H9 (cell line): ENCODE data around the gene FAM237A. TPM values are rescaled to one million over a fixed set of nuclear protein-coding genes. Genes with fewer than 3 reads are reported as not detected.

Source experiments
- DNase-seq: peaks from one replicate; pipeline ENCODE4 v3.0.0-alpha.2; 2017
- H2AFZ ChIP-seq: one replicate; pipeline ENCODE4 v1.6.1; 2013; ENCODE audit warnings: mild to moderate bottlenecking, low read length, control low read depth, moderate library complexity
- H2AK5ac ChIP-seq: 2 replicates; pipeline ENCODE4 v1.6.1; 2013; ENCODE audit warnings: low read length, control low read depth, mixed read lengths; ENCODE audit not compliant: insufficient read length
- H2BK120ac ChIP-seq: one replicate; pipeline ENCODE4 v1.6.1; 2013; ENCODE audit warnings: low read depth, mild to moderate bottlenecking, low read length, control low read depth, inconsistent platforms; ENCODE audit not compliant: poor library complexity, severe bottlenecking
- H2BK12ac ChIP-seq: 2 replicates; pipeline ENCODE4 v1.6.1; 2013; ENCODE audit warnings: low read length, control low read depth, mixed read lengths, low read depth; ENCODE audit not compliant: insufficient read length
- H2BK15ac ChIP-seq: 2 replicates; pipeline ENCODE4 v1.6.1; 2013; ENCODE audit warnings: low read depth, low read length, control low read depth
- H2BK20ac ChIP-seq: one replicate; pipeline ENCODE4 v1.6.1; 2013; ENCODE audit warnings: low read depth, mild to moderate bottlenecking, low read length, control low read depth, inconsistent platforms; ENCODE audit not compliant: poor library complexity, severe bottlenecking
- H2BK5ac ChIP-seq: 2 replicates; pipeline ENCODE4 v1.6.1; 2013; ENCODE audit warnings: low read length, control low read depth, mixed read lengths; ENCODE audit not compliant: insufficient read length
- H3K14ac ChIP-seq: 2 replicates; pipeline ENCODE4 v1.6.1; 2013; ENCODE audit warnings: low read length, control low read depth; ENCODE audit not compliant: insufficient read depth
- H3K18ac ChIP-seq: 2 replicates; pipeline ENCODE4 v1.6.1; 2013; ENCODE audit warnings: low read depth, mild to moderate bottlenecking, mixed read lengths, low read length, control low read depth; ENCODE audit not compliant: insufficient read length
- H3K23ac ChIP-seq: 2 replicates; pipeline ENCODE4 v1.6.1; 2013; ENCODE audit warnings: low read length, control low read depth, mixed read lengths, low read depth; ENCODE audit not compliant: insufficient read length
- H3K23me2 ChIP-seq: 2 replicates; pipeline ENCODE4 v1.6.1; 2013; ENCODE audit warnings: low read depth, mild to moderate bottlenecking, mixed read lengths, low read length, control low read depth; ENCODE audit not compliant: insufficient read length, poor library complexity, severe bottlenecking
- H3K27ac ChIP-seq: 2 replicates; pipeline ENCODE4 v1.5.1; 2013; ENCODE audit warnings: low read length, control low read depth, mixed read lengths, low read depth; ENCODE audit not compliant: insufficient read length
- H3K27me3 ChIP-seq: 2 replicates; pipeline ENCODE4 v1.6.1; 2013; ENCODE audit warnings: low read length, control low read depth, inconsistent platforms; ENCODE audit not compliant: insufficient read depth
- H3K4ac ChIP-seq: 2 replicates; pipeline ENCODE4 v1.6.1; 2013; ENCODE audit warnings: low read depth, mild to moderate bottlenecking, control low read depth, inconsistent platforms, low read length, moderate library complexity
- H3K4me1 ChIP-seq: 2 replicates; pipeline ENCODE4 v1.6.1; 2013; ENCODE audit warnings: low read length, control low read depth, inconsistent platforms; ENCODE audit not compliant: insufficient read depth
- H3K4me2 ChIP-seq: 2 replicates; pipeline ENCODE4 v1.6.1; 2013; ENCODE audit warnings: low read length, control low read depth, mixed read lengths; ENCODE audit not compliant: insufficient read length, insufficient read depth
- H3K56ac ChIP-seq: 2 replicates; pipeline ENCODE4 v1.6.1; 2013; ENCODE audit warnings: low read depth, mild to moderate bottlenecking, mixed read lengths, low read length, control low read depth; ENCODE audit not compliant: insufficient read length
- H3K79me1 ChIP-seq: 2 replicates; pipeline ENCODE4 v1.6.1; 2013; ENCODE audit warnings: low read depth, mild to moderate bottlenecking, moderate library complexity, low read length, control low read depth, inconsistent platforms; ENCODE audit not compliant: insufficient read depth, poor library complexity, severe bottlenecking
- H3K79me2 ChIP-seq: 2 replicates; pipeline ENCODE4 v1.6.1; 2013; ENCODE audit warnings: low read length, control low read depth, inconsistent platforms; ENCODE audit not compliant: insufficient read depth
- H3K9ac ChIP-seq: 2 replicates; pipeline ENCODE4 v1.6.1; 2013; ENCODE audit warnings: low read length, control low read depth, mixed read lengths; ENCODE audit not compliant: insufficient read length; ENCODE audit errors: extremely low read depth
- H3K9me3 ChIP-seq: one replicate; pipeline ENCODE4 v1.6.1; 2013; ENCODE audit warnings: low read depth, low read length, inconsistent platforms; ENCODE audit not compliant: control insufficient read depth
- H3T11ph ChIP-seq: one replicate; pipeline ENCODE4 v1.6.1; 2013; ENCODE audit warnings: mild to moderate bottlenecking, low read length, control low read depth, inconsistent platforms
- H4K20me1 ChIP-seq: one replicate; pipeline ENCODE4 v1.6.1; 2013; ENCODE audit not compliant: control insufficient read depth, insufficient read length, insufficient read depth
- H4K5ac ChIP-seq: 2 replicates; pipeline ENCODE4 v1.6.1; 2013; ENCODE audit warnings: low read depth, mild to moderate bottlenecking, mixed read lengths, low read length, control low read depth; ENCODE audit not compliant: insufficient read length
- H4K8ac ChIP-seq: replicated peaks from 2 replicates; pipeline ENCODE4 v1.6.1; 2013; ENCODE audit warnings: low read length, control low read depth, mixed read lengths, low read depth; ENCODE audit not compliant: insufficient read length
- H4K91ac ChIP-seq: 2 replicates; pipeline ENCODE4 v1.6.1; 2013; ENCODE audit warnings: low read depth, mild to moderate bottlenecking, moderate library complexity, mixed read lengths, low read length, control low read depth; ENCODE audit not compliant: insufficient read length
- H3K27ac Mint-ChIP-seq, 3 experiments: 2 replicates in 2 of 3; 3 replicates in 1 of 3; pipeline ENCODE4 v1.8.0; 2020 to 2021; ENCODE audit warnings: mixed read lengths in 3 of 3, mild to moderate bottlenecking in 1 of 3, moderate library complexity in 1 of 3
- H3K27me3 Mint-ChIP-seq: 2 replicates; pipeline ENCODE4 v1.8.0; 2021; ENCODE audit warnings: low read depth, mild to moderate bottlenecking, moderate library complexity, mixed read lengths
- H3K36me3 Mint-ChIP-seq, 3 experiments: 2 replicates in 2 of 3; 3 replicates in 1 of 3; pipeline ENCODE4 v1.8.0; 2020 to 2021; ENCODE audit warnings: low read depth in 3 of 3, mixed read lengths in 3 of 3; ENCODE audit not compliant: insufficient read depth in 1 of 3
- H3K4me1 Mint-ChIP-seq, 2 experiments: 2 replicates each; pipeline ENCODE4 v1.8.0; 2020; ENCODE audit warnings: mixed read lengths in 2 of 2
- H3K4me3 Mint-ChIP-seq, 2 experiments: 2 replicates in 1 of 2; 3 replicates in 1 of 2; pipeline ENCODE4 v1.8.0; 2020 to 2021; ENCODE audit warnings: mild to moderate bottlenecking in 2 of 2, mixed read lengths in 2 of 2, moderate library complexity in 1 of 2
- H3K9me3 Mint-ChIP-seq, 2 experiments: 2 replicates in 1 of 2; 3 replicates in 1 of 2; pipeline ENCODE4 v1.8.0; 2020; ENCODE audit warnings: mild to moderate bottlenecking in 2 of 2, mixed read lengths in 2 of 2, moderate library complexity in 1 of 2
- WGBS: extraction: QIAGEN DNeasy Blood & Tissue Kit; methylation state at CpG from one replicate; pipeline ENCODE4 v1.1.7; 2013; ENCODE audit warnings: missing lambda C conversion rate, low lambda C conversion rate, mixed read lengths; ENCODE audit not compliant: insufficient read length; ENCODE audit errors: extremely low coverage; 5-methylcytosine and 5-hydroxymethylcytosine counted together
- total RNA-seq: library from RNA; stranded (reverse); gene quantifications from 2 replicates; pipeline ENCODE4 v1.2.1, GENCODE V29; 2021
- TF ChIP-seq, protein P1 (sequence below): fragments of 200-600 bp; sonication (generic); conservative IDR thresholded peaks from 3 replicates; pipeline ENCODE4 v1.8.0; 2021; ENCODE audit warnings: antibody characterized with exemption, mild to moderate bottlenecking

Gene FAM237A
- total RNA-seq, 1 experiment from 2014 or later: not detected

GRCh38 chr2:206611191-206611590 is 31.1 kb upstream of the FAM237A start:
- no peak overlapping the region for H3T11ph ChIP-seq
- Mint-ChIP-seq H3K9me3 (no peaks in the 10 kb centered on the region), H3K36me3 (peaks cover 2 to 11% (median 7%) of the 10 kb centered on the region in 3 experiments; a peak in 5 of 7 replicates), H3K27me3 (no peaks in the 10 kb centered on the region), H3K4me3 (no peak overlapping the region), H3K4me1 (peaks cover 5 to 6% of the 10 kb centered on the region in 2 experiments), H3K27ac (0 out of 7 replicates have a peak overlapping the region, but pooled peaks of 1 of the 3 experiments have one; percentile 10)
- no peaks in the 10 kb centered on the region for H3K79me1 ChIP-seq
- H4K20me1 ChIP-seq: no peaks in the 10 kb centered on the region
- H4K5ac ChIP-seq: no peak overlapping the region
- H3K4ac ChIP-seq: no peak overlapping the region
- H2BK5ac ChIP-seq: no peak overlapping the region
- no peak overlapping the region for H2BK15ac ChIP-seq
- no peak overlapping the region for H2BK12ac ChIP-seq
- DNase-seq: no peak
- H3K23me2 ChIP-seq: no peaks in the 10 kb centered on the region
- H2AFZ ChIP-seq: no peak overlapping the region
- H4K8ac ChIP-seq: no peak overlapping the region
- TF ChIP-seq, protein P1, sequence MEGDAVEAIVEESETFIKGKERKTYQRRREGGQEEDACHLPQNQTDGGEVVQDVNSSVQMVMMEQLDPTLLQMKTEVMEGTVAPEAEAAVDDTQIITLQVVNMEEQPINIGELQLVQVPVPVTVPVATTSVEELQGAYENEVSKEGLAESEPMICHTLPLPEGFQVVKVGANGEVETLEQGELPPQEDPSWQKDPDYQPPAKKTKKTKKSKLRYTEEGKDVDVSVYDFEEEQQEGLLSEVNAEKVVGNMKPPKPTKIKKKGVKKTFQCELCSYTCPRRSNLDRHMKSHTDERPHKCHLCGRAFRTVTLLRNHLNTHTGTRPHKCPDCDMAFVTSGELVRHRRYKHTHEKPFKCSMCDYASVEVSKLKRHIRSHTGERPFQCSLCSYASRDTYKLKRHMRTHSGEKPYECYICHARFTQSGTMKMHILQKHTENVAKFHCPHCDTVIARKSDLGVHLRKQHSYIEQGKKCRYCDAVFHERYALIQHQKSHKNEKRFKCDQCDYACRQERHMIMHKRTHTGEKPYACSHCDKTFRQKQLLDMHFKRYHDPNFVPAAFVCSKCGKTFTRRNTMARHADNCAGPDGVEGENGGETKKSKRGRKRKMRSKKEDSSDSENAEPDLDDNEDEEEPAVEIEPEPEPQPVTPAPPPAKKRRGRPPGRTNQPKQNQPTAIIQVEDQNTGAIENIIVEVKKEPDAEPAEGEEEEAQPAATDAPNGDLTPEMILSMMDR: no peak
- no peak overlapping the region for H2BK120ac ChIP-seq
- no peaks in the 10 kb centered on the region for H3K27me3 ChIP-seq
- WGBS: no CpG with 5 or more reads among the region's 6 CpGs
- H2AK5ac ChIP-seq: no peak overlapping the region
- H3K9me3 ChIP-seq: no peaks in the 10 kb centered on the region
- H3K56ac ChIP-seq: no peak overlapping the region
- H3K27ac ChIP-seq: no peak overlapping the region
- H3K79me2 ChIP-seq: no peaks in the 10 kb centered on the region
- H3K23ac ChIP-seq: no peak overlapping the region
- H3K4me1 ChIP-seq: no peaks in the 10 kb centered on the region
- no peak overlapping the region for H2BK20ac ChIP-seq
- H3K14ac ChIP-seq: no peak overlapping the region
- H3K9ac ChIP-seq: no peak overlapping the region
- no peak overlapping the region for H3K4me2 ChIP-seq
- no peak overlapping the region for H3K18ac ChIP-seq
- H4K91ac ChIP-seq: no peak overlapping the region
